C4-2B (cell line): ENCODE data around the gene LBX2.

Source experiments
- ZFX ChIP-seq: fragments of 450-650 bp; IDR thresholded peaks from 2 replicates; pipeline ENCODE4 v1.6.1; 2017
- TF ChIP-seq, protein P1 (sequence below): fragments of 450-650 bp; conservative IDR thresholded peaks from 2 replicates; pipeline ENCODE4 v1.5.1; 2017; ENCODE audit warnings: mild to moderate bottlenecking

- TF ChIP-seq, protein P1, sequence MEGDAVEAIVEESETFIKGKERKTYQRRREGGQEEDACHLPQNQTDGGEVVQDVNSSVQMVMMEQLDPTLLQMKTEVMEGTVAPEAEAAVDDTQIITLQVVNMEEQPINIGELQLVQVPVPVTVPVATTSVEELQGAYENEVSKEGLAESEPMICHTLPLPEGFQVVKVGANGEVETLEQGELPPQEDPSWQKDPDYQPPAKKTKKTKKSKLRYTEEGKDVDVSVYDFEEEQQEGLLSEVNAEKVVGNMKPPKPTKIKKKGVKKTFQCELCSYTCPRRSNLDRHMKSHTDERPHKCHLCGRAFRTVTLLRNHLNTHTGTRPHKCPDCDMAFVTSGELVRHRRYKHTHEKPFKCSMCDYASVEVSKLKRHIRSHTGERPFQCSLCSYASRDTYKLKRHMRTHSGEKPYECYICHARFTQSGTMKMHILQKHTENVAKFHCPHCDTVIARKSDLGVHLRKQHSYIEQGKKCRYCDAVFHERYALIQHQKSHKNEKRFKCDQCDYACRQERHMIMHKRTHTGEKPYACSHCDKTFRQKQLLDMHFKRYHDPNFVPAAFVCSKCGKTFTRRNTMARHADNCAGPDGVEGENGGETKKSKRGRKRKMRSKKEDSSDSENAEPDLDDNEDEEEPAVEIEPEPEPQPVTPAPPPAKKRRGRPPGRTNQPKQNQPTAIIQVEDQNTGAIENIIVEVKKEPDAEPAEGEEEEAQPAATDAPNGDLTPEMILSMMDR: no peak
- TF ChIP-seq ZFX: no peak
Measured at GRCh38 chr2:74493546-74493945, 5.9 kb downstream of the LBX2 start.
